C4-2B (cell line): Measurements from ENCODE around the gene RIMS4.

Experiments
- ZFX ChIP-seq: fragments of 450-650 bp; IDR thresholded peaks from 2 replicates; pipeline ENCODE4 v1.6.1; 2017
- TF ChIP-seq, protein P1 (sequence below): fragments of 450-650 bp; conservative IDR thresholded peaks from 2 replicates; pipeline ENCODE4 v1.5.1; 2017; ENCODE audit warnings: mild to moderate bottlenecking

- TF ChIP-seq, protein P1, sequence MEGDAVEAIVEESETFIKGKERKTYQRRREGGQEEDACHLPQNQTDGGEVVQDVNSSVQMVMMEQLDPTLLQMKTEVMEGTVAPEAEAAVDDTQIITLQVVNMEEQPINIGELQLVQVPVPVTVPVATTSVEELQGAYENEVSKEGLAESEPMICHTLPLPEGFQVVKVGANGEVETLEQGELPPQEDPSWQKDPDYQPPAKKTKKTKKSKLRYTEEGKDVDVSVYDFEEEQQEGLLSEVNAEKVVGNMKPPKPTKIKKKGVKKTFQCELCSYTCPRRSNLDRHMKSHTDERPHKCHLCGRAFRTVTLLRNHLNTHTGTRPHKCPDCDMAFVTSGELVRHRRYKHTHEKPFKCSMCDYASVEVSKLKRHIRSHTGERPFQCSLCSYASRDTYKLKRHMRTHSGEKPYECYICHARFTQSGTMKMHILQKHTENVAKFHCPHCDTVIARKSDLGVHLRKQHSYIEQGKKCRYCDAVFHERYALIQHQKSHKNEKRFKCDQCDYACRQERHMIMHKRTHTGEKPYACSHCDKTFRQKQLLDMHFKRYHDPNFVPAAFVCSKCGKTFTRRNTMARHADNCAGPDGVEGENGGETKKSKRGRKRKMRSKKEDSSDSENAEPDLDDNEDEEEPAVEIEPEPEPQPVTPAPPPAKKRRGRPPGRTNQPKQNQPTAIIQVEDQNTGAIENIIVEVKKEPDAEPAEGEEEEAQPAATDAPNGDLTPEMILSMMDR, result no peak
- no peak for TF ChIP-seq ZFX
Observed at GRCh38 chr20:44706301-44707017, 103.9 kb downstream of the RIMS4 start.
